CMK (cell line): Measurements from ENCODE around the gene ADGRV1.
"Not testable (repeated sequence)": the region's sequence is repeated elsewhere in the genome, so short reads cannot be mapped to it uniquely, and the experiment has no call there.

Experiments
- DNase-seq: peaks from one replicate; pipeline ENCODE4 v3.0.0-alpha.2; 2010; ENCODE audit warnings: low read depth

ADGRV1 gene

DNA sequence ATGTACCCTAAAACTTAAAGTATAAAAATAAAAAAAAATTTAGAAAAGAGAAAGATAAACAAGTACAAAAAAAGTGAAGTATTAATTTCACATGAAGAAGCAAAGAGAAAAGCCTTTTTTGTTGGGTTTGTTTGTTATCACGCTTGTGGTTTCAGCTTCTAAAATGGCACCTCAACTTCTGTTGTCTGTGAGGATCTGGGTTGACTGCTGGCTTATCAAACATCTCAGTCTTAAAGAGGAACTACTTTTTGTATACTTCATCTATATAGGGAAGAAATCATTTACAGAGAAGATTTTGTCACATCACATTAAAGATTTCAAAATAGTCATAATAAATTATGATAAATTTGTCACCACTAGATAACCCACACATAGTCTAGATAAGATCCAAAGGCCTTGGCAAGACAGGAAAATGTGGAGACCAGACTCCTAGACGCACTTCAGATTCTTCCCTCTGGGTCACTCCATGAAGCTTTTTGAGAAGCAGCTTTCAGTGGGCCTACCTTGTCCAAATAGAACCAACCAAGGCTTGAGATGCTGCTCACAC, 8.8 kb upstream of the ADGRV1 start:
- no peak for DNase-seq

DNA sequence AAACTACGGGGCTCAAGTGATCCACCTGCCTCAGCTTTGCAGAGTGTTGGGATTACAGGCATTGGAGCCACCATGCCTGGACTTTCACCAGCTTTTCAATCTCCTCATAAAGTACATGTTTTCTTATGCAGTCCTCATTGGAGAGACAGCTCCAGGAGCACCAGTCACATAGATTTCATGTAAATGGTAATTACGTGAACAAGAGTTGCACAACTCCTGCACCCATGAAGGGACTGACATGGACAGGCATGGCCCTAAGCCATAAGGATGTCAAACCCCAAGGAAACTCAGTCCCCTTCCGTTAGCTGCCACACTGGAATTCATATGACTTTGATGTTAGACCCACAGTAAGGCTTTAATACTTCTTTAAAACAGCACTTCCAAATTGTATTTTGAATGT, 7.6 kb upstream of the ADGRV1 start:
- no peak for DNase-seq

DNA sequence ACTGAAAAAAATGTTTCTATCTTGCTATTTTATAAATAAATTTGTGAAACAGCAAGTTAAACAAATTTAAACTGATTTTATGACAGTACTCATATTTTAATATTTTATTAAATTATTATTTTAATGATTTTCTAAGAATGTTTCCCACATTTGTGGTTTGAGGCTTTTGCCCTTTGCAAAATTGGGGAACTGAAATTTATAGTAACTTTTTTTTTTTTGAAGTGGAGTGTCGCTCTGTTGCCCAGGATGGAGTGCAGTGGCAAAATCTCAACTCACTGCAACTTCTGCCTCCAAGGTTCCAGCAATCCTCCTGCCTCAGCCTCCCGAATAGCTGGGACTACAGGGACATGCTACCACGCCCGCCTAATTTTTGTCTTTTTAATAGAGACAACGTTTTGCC, 7.2 kb upstream of the ADGRV1 start:
- no peak for DNase-seq

DNA sequence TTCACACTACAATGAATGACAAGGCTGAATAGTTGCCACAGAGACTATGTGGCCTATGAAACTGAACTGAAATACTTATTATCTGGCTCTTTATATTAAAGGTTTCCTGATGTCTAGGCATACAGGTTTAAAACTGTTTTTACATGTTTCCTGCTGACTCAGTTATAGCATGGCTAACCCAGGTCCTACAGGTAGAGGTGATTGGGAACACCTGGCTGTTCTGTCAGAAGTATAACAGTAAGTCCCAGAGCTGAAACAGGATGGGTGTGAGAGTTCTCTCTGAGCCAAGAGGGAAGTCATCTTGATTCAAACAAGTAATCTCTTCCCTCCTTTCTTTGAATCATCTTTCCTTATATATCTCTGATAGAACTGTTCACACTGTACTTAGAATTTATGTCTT, 4.9 kb upstream of the ADGRV1 start:
- DNase-seq, result no peak

DNA sequence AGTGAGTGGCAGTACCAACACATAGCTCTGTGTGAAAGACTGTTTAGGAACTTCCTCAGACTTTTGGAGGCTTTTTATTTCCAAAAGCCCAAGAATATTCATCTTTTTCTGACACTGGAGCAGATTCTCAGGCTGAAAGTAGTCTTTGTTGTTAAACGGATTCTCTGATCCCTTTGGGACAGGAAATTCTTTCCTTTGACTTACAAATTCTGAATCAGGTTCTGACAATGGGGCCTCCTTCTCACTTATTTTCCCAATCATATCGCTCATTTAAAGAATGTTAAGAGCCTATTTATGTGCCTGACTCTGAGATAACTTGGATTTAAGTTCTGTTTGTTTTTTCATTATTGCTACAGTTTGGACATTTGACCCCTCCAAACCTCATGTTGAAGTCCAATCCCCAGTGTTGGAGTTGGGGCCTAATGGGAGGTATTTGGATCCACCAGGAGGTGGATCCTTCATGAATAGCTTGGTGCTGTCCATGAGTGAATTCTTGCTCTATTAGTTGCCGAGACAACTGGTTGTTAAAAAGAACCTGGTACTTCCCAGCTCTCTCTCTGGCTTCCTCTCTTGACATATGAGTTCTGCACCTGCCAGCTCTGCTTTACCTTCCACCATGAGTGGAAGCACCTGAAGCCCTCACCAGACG, 4.1 kb upstream of the ADGRV1 start:
- no peak for DNase-seq

DNA sequence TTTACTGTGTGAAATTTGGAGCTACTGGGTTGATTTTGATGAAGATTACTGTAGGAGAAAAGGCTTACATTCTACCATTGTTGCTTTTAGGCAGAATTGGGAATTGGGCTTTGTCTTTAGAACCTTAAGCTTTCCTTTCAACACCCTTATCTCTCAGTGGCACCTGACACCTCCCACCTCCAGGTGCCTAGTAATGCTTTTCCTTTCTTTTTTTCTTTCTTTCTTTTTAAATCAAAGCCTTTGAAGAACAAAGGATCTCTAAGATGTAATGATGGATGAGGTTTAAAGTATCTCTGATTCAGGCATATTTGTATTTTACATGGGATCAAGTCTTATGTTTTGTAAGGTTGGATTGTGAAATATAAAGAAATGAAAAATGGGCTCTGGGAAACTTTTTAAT, 2.9 kb upstream of the ADGRV1 start:
- no peak for DNase-seq

DNA sequence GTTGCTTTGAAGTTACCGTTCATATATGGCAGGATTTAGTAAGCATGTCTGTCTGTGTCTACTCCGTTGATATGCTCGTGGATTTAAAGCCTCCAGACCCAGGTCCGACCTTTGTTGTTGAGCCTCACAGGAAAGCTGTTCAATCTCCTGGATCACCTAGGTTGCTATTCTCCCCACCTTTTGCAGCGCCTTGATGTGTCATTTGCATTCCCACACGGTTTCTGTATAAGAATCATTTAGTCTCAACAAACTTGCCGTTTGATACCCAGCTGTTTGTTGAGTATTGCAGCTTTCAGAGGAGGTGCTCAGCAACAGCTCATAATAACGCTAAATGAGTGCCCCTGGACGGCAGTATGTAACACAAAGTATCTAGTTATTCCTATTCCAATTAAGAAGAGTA, 1.2 kb upstream of the ADGRV1 start:
- no peak for DNase-seq

DNA sequence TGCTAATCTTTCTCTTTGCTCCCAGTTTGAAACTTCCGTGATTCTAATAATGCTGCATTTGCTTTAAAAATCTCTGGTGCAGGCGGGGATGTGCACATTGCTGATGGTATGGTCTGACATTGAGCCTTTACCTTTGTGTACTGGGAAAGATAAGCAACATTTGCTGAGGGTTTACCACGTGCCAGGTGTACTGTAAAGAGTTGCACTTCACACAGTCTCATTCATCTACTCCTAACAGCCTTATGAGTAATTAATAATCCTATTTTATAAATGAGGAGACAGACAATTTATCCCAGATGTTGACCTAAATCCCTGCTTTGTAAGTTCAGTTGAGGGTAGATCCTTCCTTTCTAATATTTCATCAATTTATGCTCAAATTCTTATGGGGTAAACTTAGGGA, 726 bp upstream of the ADGRV1 start:
- DNase-seq, result no peak

DNA sequence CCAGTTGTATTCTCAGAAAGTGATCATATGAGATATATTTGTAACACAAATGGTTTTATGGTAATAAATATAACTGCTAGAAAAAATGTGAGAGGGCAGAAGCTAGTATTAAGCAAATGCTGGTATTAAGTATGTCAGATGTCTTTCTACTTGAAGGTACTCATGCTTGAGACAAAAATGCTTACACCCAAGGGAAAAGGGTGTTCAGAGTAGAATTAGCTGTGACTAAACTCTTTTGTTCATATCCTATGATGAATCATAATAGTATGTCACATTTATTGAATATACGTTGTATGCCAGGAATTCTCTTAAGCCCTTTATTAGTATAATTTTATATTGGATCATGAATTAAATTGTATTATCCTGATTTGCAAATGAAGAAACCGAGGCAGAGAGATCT, 2.2 kb downstream of the ADGRV1 start:
- no peak for DNase-seq

DNA sequence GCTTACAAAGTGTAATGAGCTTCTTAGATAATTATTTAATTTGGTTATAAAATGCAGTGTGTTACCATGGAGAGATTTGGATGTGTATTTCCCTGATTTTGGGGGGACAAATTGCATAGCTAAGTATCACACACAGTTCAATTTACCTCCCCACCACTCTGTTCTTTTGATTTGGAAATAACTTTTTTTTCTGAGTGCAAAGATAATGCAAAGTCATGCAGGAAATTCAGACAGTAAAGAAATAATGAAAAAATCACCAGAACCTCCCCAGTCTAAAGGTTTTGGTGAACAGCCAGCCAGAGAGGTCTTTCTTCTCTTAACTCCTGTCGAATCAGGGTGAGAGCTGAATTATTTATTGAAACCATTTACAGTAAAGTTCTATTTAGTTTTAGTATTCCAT, 3.2 kb downstream of the ADGRV1 start:
- DNase-seq, result no peak

DNA sequence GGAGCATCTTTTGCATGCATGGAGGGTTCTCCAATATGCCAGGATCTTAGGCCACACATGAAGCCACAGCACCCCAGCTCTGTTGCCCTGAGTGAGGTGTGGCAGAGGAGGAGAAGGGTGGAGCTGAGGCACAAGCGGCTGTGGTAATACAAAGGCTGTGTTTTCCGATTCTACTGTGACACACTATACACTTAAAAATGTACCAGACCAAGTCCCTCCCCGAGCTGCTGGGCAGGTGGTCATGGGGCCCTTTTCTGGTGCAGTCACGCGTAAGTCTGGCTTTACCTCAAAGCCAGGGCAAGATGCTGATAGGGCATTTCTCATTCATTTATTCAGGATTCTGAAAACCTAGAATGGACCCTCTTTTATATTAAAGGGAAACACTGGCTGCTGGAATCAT, 3.7 kb downstream of the ADGRV1 start:
- DNase-seq, result no peak

DNA sequence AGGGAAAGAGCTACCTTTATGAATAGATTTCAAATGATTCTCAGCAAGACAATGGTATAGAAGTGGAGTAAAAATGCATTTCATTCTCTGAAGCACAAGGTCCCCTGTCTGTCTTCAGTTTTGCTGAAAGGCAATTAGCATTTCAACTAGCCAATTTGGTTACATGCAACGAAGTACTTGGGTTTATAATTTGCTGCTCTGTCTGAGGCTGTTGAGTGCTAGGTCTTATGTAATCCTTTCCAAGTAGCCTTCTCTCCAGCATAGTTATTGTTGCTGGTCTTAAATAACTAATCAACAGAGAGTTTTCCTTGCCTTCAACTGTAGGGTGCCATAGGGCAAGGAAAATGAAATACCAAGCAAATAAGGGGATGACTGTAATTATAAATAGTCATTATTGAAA, 4.5 kb downstream of the ADGRV1 start:
- no peak for DNase-seq

DNA sequence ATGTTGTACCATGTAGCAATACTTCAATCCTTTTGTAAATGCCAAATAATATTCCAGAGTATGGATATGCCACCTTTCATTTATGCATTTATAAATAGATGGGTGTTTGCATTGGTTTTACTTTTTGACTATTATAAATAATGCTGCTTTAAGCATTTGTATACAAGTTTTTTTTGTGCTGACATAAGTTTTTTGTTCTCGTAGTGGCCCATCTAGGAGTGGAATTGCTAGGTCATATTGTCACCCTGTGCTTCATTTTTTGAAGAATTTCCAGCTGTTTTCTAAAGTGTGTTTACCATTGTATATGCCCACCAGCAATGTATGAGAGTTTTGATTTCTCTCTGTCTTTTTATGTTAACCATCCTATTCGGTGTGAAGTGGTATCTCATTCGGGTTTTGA, 6.9 kb downstream of the ADGRV1 start:
- DNase-seq, result no peak

DNA sequence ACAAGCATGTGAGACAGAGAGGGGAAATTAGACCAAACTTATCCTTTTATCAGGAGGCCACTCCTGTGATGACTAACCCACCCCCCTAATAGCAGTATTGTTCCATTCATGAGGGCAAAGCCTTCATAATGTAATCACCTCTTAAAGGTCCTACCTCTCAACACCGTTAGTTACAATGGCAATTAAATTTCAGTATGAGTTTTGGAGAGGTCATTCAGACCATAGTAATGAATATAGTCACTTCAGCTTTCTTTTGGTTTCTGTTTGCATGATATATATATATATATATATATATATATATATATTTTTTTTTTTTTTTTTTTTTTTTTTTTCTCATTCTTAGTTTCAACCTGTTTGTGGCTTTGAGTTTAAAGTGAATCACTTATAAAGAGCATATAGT, 10.5 kb downstream of the ADGRV1 start:
- no peak for DNase-seq

DNA sequence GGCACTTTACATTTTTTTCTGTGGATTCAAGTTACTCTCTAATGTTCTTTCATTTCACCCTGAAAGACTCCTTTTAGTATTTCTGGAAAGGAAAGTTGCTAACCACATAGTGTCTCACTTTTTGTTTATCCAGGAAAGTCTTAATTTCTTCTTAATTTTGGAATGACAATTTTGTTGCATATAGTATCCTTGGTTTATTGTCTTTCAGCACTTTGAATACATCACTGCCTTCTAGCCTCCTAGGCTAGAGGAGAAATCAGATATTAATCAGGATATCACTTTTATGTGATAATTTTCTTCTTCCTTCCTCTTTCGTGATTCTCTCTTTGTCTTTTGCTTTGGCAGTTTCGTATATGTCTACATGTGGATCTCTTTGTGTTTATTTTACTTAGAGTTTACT, 11.4 kb downstream of the ADGRV1 start:
- no peak for DNase-seq

DNA sequence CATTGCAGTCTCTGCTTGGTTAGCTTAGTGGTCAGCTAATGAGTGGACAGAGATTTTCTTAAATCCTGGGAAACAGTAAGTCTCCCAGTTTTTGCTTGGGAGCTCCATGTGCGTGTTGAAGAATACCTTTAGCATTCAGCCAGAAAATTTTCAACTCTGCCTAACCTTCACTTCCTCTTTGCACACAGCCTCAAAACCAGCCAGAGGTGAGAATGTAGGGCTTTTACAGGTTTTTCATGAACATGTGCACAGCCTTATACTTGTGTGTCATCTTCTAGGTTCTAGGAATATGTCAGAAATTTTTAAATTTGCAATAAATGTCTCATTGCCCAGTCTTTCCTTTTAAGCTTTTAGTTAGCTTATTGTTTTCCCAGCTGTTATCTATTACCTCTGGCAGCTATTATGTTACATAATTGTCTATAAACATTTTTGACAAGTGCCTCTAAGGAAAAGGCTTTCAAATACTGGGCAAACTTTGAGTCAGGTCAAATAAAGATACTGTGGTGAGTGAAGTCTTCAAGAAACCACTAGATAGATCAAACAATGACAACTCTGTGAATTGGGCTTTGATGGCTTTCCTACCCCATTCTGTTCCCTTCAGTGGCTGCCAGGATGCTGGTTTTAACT, 12.7 kb downstream of the ADGRV1 start:
- no peak for DNase-seq

DNA sequence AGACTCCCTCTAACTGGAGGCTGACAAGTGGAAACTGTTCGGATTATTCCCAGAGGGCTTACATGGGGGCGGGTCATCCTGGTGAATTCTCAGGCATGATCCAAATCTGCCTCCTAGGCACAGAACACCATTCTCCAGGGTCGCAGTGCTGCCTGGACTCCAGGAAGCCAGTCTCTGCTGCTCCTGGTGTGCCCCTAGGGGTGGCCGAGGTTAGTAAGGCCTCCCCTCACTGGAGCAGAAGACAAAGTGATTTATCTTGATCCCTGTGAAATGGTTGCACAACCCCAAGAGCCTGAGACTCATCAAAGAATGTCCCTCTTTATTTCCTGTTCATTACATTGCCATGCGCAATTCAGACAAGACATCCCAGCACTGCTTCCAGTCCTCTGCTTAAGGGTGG, 17.1 kb downstream of the ADGRV1 start:
- no peak for DNase-seq

DNA sequence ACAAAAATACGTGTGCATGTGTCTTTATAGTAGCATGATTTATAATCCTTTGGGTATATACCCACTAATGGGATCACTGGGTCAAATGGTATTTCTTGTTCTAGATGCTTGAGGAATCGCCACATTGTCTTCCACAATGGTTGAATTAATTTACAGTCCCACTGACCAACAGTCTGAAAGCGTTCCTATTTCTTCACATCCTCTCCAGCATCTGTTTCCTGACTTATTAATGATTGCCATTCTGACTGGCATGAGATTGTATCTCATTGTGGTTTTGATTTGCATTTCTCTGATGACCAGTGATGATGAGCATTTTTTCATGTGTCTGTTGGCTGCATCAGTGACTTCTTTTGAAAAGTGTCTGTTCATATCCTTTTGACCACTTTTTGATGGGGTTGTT, 18.0 kb downstream of the ADGRV1 start:
- DNase-seq, result not testable (repeated sequence)

DNA sequence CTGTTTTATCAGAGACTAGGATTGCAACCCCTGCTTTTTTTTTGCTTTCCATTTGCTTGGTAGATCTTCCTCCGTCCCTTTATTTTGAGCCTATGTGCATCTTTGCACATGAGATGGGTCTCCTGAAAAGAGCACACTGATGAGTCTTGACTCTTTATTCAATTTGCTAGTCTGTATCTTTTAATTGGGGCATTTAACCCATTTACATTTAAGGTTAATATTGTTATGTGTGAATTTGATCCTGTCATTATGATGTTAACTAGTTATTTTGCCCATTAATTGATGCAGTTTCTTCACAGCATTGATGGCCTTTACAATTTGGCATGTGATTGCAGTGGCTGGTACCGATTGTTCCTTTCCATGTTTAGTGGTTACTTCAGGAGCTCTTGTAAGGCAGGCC, 21.3 kb downstream of the ADGRV1 start:
- DNase-seq, result not testable (repeated sequence)

DNA sequence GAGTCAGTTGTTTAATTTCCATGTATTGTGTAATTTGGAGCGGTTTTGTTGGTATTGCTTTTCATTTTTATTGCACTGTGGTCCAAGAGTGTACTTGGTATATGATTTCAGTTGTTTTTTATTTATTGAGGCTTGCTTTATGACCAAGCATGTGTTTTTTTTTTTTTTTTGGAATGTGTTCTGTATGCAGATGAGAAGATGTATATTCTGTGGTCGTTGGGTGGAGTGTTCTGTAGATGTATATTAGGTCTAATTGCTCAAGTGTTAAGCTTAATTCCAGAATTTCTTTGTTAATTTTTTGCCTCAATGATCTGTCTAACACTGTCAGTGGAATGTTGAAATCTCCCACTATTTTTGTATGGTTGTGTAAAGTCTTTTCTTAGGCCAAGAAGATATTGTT, 23.4 kb downstream of the ADGRV1 start:
- no peak for DNase-seq

DNA sequence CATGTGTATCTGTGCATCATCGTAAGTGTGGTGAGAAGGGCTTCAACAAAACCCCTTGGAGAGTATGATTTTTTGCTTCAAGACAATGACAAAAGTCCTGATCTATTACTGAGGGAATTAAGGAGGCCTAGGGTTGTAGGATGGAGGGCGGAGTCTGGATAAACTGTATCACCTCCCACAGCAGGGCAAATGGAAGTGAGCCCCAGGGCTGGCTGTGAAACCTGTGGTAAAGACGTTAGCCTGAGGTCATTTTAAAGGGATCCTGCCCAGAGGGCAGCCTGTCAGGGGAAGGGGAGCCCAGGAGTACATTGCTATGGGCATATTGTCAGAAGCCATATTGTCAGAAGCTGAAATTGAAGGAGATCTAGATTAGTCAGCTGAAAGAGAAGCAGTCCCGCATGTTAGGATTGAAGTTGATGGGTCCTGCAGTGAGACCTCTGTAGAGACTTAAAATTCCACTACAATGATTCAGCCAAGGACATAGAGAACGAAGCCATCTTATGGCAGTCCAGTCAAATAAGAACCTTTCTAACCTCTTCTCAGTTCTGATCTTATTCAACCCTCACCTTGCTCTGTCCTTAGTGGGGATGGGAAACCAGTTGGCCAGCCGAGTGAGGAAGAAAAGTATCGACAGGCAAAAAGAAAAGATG, 26.9 kb downstream of the ADGRV1 start:
- DNase-seq, result no peak

DNA sequence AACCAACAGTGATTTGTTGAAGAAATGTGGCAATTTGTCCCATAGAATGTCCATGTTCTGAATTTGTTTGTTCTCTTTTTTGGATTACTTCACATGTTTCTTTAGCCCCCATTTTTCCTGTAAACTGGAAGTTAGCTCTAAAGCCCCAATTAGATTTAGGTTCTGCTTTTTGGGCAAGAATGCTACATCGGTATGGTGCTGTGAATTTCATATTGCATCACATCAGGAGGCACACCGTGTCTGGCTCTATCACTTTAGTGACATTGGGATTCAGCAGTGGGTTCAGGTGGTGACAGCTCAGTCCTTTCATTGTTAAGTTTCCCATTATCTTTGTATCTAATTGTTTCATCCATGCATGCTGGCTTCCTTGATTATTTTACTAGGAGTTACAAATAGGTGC, 27.9 kb downstream of the ADGRV1 start:
- DNase-seq, result no peak

DNA sequence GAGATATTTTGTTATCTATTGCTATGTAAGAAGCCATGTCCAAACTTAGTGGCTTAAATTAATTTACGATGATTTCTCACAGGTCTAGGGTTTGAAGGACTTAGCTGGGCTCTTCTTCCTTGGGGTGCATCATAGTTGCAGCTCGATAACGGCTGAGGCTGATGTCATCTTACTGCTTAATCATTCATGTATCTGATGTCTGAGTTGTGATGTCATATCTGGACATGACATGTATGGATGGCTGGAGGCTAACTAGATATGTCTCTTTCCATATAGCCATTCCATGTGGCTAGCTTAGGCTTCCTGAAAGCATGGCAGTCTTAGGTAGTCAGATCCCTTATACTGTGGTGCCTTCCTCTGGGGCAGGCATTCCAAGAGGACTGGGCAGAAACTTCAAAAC, 31.6 kb downstream of the ADGRV1 start:
- no peak for DNase-seq

DNA sequence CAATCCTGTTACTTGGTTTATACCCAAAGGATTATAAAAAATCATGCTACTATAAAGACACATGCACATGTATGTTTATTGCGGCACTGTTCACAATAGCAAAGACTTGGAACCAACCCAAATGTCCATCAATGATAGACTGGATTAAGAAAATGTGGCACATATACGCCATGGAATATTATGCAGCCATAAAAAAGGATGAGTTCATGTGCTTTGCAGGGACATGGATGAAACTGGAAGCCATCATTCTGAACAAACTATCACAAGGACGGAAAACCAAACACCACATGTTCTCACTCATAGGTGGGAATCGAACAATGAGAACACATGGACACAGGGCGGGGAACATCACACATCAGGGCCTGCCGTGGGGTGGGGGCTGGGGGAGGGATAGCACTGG, 34.5 kb downstream of the ADGRV1 start:
- DNase-seq, result not testable (repeated sequence)
